Measurements from ENCODE around the gene IFNAR2.

DNA sequence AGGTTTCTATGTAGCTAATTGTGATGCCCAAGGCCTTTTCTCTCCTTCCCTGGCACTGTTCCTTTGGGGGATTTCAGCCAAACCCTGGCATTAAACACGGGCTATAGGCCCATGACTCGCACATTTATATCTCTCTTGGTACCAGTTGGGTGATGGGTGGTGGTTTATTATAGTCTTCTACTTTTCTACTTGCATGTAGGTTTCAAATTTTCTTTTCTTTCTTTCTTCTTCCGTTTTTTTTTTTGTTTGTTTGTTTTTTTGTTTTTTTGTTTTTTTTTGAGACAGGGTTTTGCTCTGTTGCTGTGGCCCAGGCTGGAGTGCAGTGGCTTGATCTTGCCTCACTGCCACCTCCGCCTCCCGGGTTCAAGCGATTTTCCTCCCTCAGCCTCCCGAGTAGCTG lies 37.5 kb downstream of the IFNAR2 start:
- TF ChIP-seq, protein P1, sequence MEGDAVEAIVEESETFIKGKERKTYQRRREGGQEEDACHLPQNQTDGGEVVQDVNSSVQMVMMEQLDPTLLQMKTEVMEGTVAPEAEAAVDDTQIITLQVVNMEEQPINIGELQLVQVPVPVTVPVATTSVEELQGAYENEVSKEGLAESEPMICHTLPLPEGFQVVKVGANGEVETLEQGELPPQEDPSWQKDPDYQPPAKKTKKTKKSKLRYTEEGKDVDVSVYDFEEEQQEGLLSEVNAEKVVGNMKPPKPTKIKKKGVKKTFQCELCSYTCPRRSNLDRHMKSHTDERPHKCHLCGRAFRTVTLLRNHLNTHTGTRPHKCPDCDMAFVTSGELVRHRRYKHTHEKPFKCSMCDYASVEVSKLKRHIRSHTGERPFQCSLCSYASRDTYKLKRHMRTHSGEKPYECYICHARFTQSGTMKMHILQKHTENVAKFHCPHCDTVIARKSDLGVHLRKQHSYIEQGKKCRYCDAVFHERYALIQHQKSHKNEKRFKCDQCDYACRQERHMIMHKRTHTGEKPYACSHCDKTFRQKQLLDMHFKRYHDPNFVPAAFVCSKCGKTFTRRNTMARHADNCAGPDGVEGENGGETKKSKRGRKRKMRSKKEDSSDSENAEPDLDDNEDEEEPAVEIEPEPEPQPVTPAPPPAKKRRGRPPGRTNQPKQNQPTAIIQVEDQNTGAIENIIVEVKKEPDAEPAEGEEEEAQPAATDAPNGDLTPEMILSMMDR (IDR thresholded peaks at IDR 0.05; ENCODE audit: extremely low read depth in 1 of 2, insufficient read depth in 1 of 2, low read depth in 1 of 2, low read length in 2 of 2), result no peak
- TF ChIP-seq POLR2AphosphoS5 (IDR thresholded peaks at IDR 0.05; ENCODE audit: insufficient read depth, low read depth, low read length) (no peak), POLR2A (IDR thresholded peaks at IDR 0.05; ENCODE audit: low read depth, low read length) (no peak), EZH2 (IDR thresholded peaks at IDR 0.05; ENCODE audit: borderline replicate concordance, low read depth, low read length, severe bottlenecking) (no peak), GATA2 (IDR thresholded peaks at IDR 0.05; ENCODE audit: insufficient read depth, insufficient read length, low read depth, low read length) (no peak), FOS (IDR thresholded peaks at IDR 0.05; ENCODE audit: borderline replicate concordance, insufficient read depth, low read length) (no peak), MYC (IDR thresholded peaks at IDR 0.05; ENCODE audit: low read depth, low read length) (no peak)
- TF ChIP-seq, protein P2, sequence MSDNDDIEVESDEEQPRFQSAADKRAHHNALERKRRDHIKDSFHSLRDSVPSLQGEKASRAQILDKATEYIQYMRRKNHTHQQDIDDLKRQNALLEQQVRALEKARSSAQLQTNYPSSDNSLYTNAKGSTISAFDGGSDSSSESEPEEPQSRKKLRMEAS (IDR thresholded peaks at IDR 0.05; ENCODE audit: insufficient read depth, insufficient read length), result no peak
